ENCODE data around the gene BMERB1. TPM values are rescaled to one million over a fixed set of nuclear protein-coding genes. Genes with fewer than 3 reads are reported as not detected.
A peak's percentile ranks its signal among the peaks of the same experiment; 100 is the strongest.
"Not testable (repeated sequence)": the region's sequence is repeated elsewhere in the genome, so short reads cannot be mapped to it uniquely, and the experiment has no call there.

Gene BMERB1
- total RNA-seq, 1 donor from 2014 or later = 26.4 TPM

DNA sequence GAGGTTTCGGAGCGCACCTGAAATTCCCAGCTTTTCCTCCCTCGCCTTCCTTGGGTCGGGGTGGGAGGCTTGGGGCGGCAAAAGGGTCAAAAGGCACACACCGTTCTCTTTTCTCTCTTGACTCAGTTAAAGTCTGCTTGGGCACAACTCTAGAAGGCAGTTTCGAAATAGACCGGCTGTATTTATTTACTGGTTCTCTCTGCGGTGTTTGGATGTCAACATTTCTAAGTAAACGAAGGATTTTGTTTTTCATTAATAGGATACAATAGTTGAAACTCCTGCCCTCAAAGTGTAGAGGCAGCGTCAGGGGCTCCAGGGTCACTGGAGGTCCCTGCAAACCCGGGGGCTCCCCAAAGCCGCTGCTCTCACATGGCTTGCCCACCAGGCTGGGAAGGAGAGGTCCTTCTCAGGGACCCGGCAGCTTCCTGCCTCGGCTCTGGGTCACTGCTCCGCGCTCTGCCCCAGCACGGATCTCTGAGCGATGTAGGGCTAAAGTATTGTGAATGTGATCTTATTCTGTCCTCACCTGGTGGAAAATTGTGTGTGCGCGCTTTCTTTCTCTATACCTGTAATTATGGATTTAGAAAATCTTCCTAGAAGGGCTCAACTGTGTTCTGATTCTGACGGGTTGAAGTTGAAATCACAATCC lies 952 bp downstream of the BMERB1 start:
- H3K4me3 Mint-ChIP-seq = peak overlapping the region; percentile 85
- H3K9me3 Mint-ChIP-seq = no peaks in the 10 kb centered on the region
- H3K27ac Mint-ChIP-seq = no peak overlapping the region
- DNase-seq (ENCODE audit: extremely low spot score, unreplicated experiment) = no peak
- peaks cover 14% of the 10 kb centered on the region for H3K4me1 Mint-ChIP-seq (ENCODE audit: unreplicated experiment)
- no peak for TF ChIP-seq CTCF (conservative IDR thresholded peaks at IDR 0.05)
- H3K27me3 Mint-ChIP-seq = peaks cover 29% of the 10 kb centered on the region
- H3K36me3 Mint-ChIP-seq = no peaks in the 10 kb centered on the region

- no peak overlapping the region for H3K27ac Mint-ChIP-seq
- H3K36me3 Mint-ChIP-seq = no peaks in the 10 kb centered on the region
Measured at GRCh38 chr16:15439102-15439501, 4.7 kb downstream of the BMERB1 start.

DNA sequence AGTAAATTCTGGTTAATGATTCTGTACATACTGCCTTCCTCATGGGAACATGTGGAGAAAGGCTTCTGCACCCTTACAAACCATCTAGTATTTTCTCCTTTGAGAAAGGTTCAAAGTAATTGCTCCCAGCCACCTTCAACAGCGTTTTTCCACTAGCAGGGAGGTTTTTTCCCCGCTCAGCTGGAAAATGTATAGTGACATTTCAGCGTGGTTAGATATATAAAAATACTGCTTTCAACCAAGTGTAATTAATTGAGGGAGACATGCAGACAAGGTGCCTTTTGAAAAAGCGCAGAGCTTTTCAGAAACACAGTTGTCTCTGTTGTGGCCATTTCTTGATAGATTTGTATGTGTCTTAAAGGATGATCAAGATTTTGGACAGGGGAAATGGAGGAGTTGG lies 5.1 kb downstream of the BMERB1 start:
- H3K4me1 Mint-ChIP-seq (ENCODE audit: unreplicated experiment) = peaks cover 9% of the 10 kb centered on the region
- no peaks in the 10 kb centered on the region for H3K36me3 Mint-ChIP-seq
- peaks cover 15% of the 10 kb centered on the region for H3K27me3 Mint-ChIP-seq
- no peak for DNase-seq (ENCODE audit: extremely low spot score, unreplicated experiment)
- no peaks in the 10 kb centered on the region for H3K9me3 Mint-ChIP-seq
- H3K4me3 Mint-ChIP-seq = no peak overlapping the region
- no peak for TF ChIP-seq CTCF (conservative IDR thresholded peaks at IDR 0.05)
- no peak overlapping the region for H3K27ac Mint-ChIP-seq

More at GRCh38 chr16:15439102-15439501, 4.7 kb downstream of the BMERB1 start:
- no peak for TF ChIP-seq CTCF (conservative IDR thresholded peaks at IDR 0.05)
- H3K9me3 Mint-ChIP-seq = no peaks in the 10 kb centered on the region
- H3K4me3 Mint-ChIP-seq = no peak overlapping the region
- no peak for DNase-seq (ENCODE audit: extremely low spot score, unreplicated experiment)
- H3K27me3 Mint-ChIP-seq = peaks cover 20% of the 10 kb centered on the region
- H3K4me1 Mint-ChIP-seq (ENCODE audit: unreplicated experiment) = peaks cover 10% of the 10 kb centered on the region

GRCh38 chr16:15440852-15441251 lies 6.5 kb downstream of the BMERB1 start:
- H3K9me3 Mint-ChIP-seq = no peaks in the 10 kb centered on the region
- H3K4me3 Mint-ChIP-seq = no peak overlapping the region
- peaks cover 5% of the 10 kb centered on the region for H3K27me3 Mint-ChIP-seq
- no peaks in the 10 kb centered on the region for H3K36me3 Mint-ChIP-seq
- H3K27ac Mint-ChIP-seq = no peak overlapping the region
- DNase-seq (ENCODE audit: extremely low spot score, unreplicated experiment) = no peak
- no peak for TF ChIP-seq CTCF (conservative IDR thresholded peaks at IDR 0.05)
- H3K4me1 Mint-ChIP-seq (ENCODE audit: unreplicated experiment) = peaks cover under 1% of the 10 kb centered on the region

DNA sequence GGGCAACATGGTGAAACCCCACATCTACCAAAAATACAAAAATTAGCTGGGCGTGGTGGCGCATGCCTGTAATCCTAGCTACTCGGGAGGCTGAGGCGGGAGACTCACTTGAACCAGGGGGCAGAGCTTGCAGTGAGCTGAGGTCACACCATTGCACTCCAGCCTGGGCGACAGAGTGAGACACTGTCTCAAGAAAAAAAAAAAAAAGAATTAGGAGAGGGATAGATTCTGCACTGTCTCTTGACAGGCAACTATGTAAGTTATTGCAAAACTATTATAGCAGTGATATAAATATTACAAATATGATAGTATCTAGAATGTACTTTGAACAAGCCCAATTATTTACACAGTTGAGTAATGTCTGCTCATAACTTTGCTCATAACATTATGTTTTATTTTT lies 7.8 kb downstream of the BMERB1 start:
- H3K9me3 Mint-ChIP-seq; H3K27ac Mint-ChIP-seq; DNase-seq (ENCODE audit: extremely low spot score, unreplicated experiment); H3K36me3 Mint-ChIP-seq; H3K27me3 Mint-ChIP-seq; H3K4me1 Mint-ChIP-seq (ENCODE audit: unreplicated experiment); H3K4me3 Mint-ChIP-seq: not testable (repeated sequence)

DNA sequence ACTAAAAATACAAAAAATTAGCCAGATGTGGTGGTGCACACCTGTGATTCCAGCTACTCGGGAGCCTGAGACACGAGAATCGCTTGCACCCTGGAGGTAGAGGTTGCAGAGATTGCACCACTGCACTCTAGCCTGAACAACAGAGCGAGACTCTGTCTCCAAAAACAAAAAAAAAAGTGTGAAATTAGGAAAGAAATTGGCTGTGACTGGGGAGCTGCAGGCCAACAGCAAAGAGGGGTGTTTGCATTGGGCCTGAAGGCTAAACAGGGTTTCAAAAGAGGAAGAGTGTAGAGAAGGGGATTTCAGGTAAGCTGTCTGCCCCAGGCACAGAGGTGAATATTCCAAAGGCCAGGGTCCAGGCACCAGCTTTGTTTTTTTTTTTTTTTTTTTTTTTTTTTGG lies 9.4 kb downstream of the BMERB1 start:
- no peak overlapping the region for H3K4me3 Mint-ChIP-seq
- no peaks in the 10 kb centered on the region for H3K36me3 Mint-ChIP-seq
- TF ChIP-seq CTCF (conservative IDR thresholded peaks at IDR 0.05) = no peak
- no peaks in the 10 kb centered on the region for H3K4me1 Mint-ChIP-seq (ENCODE audit: unreplicated experiment)
- H3K9me3 Mint-ChIP-seq = no peaks in the 10 kb centered on the region
- no peak overlapping the region for H3K27ac Mint-ChIP-seq
- no peak for DNase-seq (ENCODE audit: extremely low spot score, unreplicated experiment)
- H3K27me3 Mint-ChIP-seq = no peaks in the 10 kb centered on the region
